Stimulated activated CD4-positive, alpha-beta T cell treated with anti-CD3 and anti-CD28 coated beads, Interleukin-4, amount 100 ng/mL, for 24 hours (primary cell): Measurements from ENCODE around the gene KIAA0513.
"Not testable (repeated sequence)": the region's sequence is repeated elsewhere in the genome, so short reads cannot be mapped to it uniquely, and the experiment has no call there.

ENCODE experiments used
- DNase-seq: peaks from one replicate; pipeline ENCODE4 v3.0.0-alpha.2; 2020

The KIAA0513 gene

DNA sequence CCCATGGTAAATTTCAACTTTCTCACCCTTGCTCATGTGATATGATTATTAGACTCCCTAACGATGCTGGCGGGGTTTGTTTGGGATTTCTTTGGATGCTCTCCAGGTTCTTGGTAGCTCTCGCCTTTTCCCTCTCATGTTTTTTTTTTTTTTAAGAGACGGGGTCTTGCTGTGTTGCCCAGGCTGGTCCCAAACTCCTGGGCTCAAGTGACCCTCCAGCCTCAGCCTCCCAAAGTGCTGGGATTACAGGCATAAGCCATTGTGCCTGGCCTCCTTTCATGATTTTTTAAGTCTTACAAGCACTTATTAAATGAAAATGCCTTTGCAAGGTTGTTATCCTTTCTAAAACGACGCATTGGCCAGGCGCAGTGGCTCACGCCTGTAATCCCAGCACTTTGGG lies 24.1 kb downstream of the KIAA0513 start:
- DNase-seq, result no peak

DNA sequence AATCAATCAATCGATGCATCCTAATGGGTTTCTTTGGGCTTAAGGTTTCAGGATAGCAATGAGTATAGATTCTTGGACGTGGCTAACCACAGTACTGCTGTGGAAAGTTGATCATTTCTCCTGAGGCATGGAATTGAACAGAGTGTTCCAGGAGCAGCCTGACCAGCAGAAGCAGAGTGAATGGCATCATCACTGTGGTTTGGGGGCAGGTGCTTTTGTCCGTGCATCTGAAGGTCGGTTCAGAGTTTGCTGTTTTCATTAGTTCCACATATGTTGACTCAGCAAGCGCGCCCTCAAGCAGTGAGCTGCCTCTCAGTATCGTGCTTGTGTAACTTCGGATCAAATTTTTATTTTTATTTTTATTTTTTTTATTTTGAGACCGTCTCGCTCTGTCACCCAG lies 24.9 kb downstream of the KIAA0513 start:
- no peak for DNase-seq

DNA sequence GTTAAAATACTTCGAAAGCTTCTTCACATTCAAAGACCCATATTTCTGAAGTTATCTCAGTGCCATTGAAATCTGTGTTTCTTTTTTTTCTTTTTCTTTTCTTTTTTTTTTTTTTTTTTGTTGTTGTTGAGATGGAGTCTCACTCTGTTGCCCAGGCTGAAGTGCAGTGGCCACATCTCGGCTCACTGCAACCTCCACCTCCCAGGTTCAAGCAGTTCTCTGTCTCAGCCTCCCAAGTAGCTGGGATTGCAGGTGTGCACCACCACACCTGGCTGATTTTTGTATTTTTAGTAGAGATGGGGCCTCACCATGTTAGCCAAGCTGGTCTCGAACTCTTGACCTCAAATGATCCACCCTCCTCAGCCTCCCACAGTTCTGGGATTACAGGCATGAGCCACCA lies 26.7 kb downstream of the KIAA0513 start:
- not testable (repeated sequence) for DNase-seq

DNA sequence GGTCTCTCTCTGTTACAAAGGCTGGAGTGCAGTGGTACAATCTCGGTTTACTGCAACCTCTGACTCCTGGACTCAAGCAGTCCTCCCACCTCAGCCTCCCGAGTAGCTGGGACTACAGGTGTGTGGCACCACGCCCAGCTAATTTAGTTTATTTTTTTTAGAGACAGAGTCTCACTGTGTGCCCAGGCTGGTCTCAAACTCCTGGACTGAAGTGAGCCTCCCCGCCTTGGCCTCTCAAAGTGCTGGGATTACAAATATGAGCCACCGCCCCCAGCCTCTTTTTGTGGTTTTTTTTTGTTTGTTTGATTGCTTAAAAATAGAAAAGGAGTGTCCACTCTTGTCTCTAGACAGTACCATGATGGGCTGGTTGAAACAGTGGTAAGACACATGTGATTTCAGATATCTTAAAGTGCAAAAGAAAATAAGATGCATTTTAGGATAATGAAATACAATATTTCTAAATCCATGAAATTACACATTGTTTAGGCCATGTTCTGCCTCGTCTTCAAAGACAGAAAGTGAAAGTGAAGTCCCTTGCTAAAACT lies 27.4 kb downstream of the KIAA0513 start:
- DNase-seq, result no peak

DNA sequence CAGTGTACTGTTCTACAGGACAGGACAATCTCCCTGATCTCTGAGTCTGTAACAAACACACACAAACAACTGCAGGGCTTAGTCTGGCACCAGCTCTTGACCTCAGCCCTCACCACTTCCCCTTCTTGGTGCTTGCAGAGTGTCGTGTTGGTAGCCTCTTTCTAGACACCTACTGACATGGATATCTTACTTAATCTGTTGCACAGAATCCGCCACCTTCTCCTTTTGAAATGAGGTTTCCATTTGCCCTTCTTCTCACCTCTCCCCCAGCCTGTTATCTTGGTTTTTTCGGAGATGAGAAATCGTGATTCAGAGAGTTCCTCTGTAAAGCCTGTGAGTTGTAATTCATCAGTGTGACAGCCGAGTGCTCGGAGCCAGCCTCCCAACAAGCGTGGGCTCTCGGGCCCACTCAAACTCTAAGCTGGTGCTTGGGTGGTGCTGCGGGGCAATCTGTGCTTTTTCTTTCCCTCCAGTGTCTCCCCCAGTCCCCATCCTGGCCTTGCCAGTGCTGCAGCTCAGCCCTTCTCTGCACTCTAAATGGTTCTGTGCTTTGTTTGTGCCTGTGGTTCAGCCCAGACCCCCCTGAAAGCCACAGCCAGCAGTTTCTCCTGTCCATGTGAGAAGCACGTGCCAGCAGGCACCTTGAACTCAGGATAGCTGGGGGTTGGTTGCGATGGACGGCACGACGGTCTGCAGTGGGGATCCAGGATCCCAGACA lies 28.1 kb downstream of the KIAA0513 start:
- DNase-seq, result peak; percentile 66

DNA sequence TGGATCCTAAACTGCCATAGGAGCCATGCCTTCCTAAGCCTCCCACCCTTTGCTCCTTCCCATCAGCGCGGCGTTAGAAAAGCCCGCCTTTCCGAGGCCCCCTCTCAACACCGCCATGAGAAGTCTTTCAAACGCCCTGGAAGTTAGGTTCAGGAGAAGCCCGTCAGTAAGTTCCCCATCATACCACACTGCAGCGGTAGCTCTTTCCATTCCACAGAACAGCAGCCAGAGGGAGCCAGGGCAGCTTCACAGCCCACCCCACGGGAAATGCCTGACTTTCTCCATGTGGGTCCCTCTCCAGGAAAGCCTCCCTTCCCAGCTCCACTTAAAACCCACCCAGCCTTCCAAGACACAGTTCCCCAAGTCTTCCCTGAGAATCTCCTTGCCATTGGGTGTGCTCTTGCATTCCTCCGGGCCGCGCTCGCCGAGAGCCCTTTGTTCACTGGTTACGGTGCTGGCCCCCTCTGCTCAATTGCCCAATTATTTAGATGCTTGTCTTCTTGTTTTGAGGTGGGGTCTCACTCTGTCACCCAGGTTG lies 28.7 kb downstream of the KIAA0513 start:
- no peak for DNase-seq

DNA sequence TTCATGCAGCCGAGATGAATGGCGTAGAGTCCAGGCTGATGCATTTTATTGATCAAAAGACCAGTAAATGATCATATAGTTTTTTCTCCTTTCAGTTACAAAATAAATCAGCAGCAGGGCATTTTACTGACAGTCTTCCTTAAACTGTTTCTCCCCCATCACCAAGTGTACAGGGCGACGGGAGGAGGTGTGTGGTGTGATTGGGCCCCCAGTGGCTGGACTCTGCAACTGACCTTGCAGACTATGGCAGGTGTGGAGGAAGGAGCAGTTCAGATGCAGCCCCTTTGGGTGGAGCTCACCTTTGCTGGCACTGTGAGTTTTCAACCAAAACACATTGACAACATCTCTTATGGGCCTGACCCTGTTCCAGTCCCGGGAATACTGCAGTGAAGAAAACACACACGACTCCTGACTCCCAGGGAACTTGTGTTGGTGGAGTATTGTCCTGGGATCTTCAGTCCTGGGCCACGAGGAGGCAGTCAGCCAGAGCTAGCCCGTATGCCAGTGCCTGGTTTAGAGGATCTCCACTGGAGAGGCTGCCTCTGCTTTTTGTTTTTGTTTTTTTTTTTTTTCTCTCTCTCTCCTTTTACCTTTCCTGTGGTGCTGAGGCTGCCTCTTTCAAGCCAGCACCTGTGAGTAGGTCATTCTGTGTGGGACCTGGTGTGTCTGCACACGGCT lies 29.8 kb downstream of the KIAA0513 start:
- no peak for DNase-seq

DNA sequence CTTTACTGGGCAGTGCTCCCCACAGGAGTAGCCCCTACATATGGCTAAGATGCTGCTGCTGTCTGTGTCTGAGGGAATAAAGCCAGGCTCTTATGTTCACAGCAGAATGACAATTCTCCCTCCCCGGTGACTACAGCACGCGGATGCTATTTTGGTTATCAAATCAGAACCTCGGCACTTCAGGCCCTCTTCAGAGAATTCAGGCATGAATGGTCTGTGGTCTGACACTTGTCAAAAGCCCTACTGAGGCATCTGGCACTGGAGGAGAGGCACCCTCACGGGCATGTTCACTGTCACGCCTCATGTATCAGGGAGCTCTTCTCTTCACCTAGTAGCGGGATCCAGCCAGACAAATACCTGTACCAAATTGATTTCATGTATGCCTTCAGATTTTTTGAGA lies 30.4 kb downstream of the KIAA0513 start:
- DNase-seq, result no peak

DNA sequence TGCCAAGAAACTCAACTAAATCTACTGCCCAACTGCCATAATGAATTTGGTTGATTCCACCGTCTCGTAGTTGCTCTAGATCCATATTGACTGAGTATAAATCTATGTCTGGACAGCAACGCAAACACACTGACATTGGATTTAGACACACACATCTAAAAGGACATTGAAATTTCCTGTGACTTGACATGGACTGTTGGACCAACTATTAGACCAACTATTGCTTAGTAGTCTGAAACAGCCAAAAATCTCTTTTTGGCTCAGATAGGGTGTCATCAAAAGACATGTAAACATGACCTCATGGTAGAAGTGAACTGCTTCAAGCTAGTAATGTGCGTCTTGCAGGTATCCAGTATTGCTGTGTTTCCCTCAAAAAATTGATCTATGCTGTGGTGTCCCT lies 31.3 kb downstream of the KIAA0513 start:
- no peak for DNase-seq

DNA sequence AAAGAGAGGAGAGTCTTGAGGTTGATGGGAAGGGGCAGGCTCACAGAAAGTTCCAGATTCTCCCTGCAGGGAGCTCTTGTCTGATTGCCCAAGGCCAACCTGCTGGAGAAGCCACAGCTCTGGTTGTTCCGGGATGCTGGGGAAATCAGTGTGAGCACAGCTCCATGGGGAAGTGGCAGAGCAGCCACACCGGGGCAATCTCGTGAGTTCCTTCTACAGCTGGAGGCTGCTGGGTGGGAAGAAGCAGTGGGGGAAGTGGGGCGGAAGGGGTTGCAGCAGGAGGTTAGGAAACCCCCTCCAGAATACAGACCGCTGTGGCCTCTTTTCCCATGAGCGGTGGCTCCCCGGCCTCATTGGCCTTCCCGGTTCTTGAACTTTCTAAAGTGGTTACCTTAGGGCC lies 34.0 kb downstream of the KIAA0513 start:
- no peak for DNase-seq

DNA sequence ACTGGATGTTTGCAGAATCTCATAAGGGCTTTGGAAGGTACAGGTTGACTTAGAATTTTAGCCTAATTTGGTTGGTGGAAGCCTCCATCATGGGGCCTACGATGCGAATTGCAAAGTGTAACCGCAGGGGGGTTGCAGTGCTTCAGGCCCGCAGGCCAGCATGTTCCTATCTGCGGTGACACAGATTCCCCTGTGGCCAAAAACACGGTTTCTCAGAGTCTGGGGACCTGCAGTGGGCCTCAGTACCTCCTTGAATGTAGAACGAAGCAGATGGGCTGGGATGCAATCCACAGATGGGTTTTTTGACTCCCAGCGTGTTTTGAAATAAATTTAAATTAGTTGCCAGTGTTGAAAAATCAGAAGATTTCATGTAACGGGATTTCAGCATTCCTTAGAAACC lies 34.7 kb downstream of the KIAA0513 start:
- no peak for DNase-seq

DNA sequence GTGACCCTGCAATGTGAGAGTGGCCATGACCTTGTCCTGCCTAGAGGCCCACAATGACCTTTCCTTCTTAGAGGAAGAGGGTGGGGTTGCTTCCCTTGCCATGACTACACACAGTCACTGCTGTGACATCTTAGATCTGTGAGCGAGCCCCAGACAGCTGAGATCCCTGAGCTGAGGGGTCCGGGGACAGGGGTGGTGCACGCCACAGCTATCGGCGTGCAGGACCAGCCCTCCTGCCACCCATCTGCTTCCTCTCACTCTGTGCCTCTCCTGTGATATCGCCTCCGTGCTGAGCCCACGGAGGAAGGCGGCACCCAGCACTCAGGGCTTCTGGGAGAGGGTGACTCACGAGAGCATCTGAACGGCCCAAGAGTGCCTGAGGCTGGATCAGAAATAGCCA lies 35.2 kb downstream of the KIAA0513 start:
- DNase-seq, result no peak

DNA sequence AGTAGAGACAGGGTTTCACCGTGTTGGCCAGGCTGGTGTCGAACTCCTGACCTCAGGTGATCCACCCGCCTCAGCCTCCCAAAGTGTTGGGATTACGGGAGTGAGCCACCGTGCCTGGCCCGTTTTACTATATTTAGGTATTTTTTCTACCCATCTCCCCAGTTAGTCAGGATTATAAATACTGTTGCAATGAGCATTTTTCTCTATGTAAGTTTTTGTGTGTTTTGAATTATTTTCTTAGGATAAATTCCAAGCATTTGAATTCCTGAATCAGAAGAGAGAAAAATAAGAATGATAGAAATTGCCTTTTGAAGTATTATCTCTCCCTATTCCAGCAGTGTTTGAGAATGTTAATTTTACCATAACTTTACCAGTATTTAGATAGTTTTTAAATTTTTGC lies 36.6 kb downstream of the KIAA0513 start:
- no peak for DNase-seq

DNA sequence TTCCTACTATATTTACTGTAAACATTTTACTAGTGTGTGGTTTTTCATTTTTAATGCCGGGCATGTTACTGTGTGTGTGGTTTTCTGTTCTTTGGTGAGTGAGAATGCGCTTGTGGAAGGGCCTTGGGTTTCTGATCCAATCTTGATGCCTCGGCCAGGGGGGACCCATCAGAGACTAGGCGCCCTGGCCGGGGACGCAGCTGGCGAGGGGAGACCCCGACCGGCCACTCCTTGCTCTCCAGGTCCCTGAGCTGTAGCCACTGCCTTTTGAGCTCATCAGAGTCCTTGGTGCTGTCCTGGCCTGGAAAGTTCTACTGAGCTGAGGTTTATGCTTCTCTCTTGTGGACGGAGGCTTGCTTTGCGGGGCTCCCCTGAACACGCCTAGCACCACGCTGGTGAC lies 37.5 kb downstream of the KIAA0513 start:
- no peak for DNase-seq

DNA sequence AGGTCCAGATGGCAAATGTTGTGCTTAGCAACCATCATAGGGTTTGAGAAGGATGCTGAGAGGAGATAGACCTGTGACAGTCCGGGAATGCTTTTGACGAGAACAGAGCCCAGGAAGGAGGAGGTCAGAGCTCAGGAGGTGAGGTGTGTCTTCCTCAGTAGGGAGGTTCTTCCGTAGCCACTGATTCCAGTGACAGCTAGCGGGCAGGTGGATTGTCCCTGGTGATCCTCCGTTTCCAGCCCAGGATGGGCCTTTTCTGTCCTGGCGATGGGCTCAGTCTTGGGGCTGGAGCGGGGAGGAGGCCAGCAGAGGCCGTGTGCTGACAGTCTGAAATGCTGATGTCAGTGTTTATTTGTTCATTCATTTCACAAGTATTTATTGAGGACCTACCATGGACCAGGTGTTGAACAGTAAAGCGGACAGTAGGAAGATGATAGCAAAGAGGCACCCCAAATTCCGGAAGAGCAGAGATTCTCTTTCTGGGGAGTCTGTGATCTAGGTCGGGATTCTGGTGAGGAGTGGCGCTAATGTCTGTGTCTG lies 38.8 kb downstream of the KIAA0513 start:
- DNase-seq, result no peak

DNA sequence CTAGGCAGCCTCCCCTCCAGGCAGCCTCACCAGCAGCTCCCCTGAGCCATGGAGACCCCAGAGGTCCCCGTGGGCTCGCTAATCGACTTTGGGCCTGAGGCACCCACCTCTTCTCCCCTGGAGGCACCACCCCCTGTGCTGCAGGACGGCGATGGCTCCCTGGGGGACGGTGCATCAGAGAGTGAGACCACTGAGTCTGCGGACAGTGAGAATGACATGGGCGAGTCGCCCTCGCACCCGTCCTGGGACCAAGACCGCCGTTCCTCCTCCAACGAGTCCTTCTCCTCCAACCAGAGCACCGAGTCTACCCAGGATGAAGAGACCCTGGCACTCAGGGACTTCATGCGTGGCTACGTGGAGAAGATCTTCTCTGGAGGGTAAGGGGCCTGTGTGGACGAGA lies 39.4 kb downstream of the KIAA0513 start:
- DNase-seq, result no peak

DNA sequence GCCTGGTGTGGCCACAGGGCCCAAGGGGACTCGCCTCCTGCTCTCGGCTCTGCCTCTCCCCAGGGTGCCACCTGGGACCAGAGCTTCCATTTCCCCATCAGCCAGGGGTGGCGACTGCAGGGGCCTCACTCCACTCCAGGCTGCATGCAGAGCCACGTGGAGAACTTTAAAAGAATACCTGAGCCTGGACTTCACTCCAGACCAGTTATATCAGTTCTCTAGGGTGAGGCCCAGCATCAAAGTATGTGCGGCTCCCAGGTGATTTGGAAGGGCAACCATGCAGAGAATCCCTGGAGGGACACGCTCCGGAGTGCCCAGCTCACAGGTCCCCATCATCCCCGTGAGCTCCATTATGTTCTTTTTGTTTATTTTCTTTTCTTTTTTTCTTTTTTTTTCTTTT lies 39.8 kb downstream of the KIAA0513 start:
- DNase-seq, result no peak

DNA sequence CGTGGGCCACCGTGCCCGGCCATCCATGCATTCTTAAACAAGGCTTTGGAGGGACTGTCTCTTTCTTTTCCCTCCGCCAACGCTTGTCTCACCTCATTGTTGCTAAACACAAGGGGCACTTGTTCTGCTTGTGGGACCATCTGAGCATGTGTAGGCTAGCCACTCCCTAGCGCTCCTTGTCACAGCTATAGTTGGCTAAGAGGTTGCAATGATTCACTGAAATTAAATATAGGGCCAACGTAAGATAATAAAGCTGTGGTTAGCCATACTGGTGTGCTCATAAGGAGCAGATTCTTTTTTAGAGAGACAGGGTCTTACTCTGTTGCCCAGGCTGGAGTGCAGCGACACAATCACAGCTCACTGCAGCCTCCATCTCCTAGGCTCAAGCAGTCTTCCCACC lies 41.2 kb downstream of the KIAA0513 start:
- no peak for DNase-seq

DNA sequence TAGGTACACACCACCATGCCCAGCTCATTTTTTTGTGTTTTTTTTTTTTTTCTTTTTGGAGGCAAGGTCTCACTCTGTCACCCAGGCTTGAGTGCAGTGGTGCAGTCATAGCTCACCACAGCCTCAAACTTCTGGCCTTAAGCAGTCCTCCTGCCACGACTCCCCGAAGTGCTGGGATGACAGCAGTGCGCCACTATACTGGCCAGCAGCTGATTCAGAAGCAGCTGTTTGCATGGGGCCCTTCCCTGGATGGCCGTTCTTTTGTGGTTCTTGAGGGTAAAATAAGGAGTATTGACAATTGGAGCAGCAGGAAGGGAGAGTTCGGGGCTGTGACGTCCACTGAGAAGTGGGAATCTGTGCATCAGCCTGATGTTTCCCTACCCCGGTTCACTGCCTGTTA lies 41.6 kb downstream of the KIAA0513 start:
- no peak for DNase-seq

DNA sequence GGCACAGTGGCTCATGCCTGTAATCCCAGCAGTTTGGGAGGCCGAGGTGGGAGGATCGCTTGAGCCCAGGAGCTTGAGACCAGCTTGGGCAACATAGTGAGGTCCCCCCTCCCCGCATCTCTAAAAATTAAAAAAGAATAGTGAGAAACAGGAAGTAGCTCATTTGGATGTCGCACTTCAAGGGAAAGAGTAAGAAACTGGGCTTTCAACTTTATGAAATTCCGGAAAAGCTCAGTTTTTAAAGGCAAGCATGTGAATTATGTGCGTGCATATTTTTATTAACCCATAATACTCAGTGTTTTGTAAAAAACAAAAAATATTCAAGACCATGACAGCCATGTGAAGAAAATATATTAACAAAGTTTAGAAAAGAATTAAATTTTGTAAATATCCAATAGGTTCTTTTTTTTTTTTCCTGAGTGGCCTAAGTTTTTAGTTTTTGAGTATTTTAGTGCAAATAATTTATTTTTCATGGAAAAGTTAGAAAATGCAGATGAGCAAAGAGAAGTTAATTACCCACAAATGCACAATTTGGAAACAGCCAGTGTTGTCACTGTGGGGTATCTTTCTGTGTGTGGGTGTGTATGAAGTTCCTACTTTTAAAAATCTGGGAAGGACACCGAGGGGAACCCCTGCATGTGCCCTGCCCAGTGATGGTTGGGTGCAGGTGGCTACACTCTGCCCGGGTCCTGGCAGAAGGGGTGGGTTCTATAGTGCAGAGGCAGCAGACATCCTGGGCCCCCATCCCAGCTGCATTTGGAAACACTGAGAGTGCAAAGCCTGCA lies 44.7 kb downstream of the KIAA0513 start:
- DNase-seq, result no peak

DNA sequence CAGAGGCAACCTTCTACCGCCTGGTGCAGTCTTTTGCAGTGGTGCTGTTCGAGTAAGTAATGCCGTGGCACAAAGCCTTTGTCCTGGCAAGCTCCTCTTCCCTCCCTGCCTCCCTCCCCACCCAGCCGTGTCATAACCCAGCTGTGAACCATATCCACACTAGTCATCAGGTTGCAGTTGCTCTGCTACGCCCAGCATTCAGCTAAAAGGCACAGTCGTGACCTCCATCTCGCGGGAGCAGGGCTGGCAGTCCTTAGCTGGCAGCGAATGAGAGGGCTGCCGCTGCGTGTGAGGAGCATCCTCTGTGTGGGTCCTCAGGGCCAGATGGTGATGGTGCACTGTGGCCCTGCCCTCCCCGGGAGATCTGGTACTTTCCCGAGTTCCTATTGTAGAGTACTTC lies 45.4 kb downstream of the KIAA0513 start:
- no peak for DNase-seq

DNA sequence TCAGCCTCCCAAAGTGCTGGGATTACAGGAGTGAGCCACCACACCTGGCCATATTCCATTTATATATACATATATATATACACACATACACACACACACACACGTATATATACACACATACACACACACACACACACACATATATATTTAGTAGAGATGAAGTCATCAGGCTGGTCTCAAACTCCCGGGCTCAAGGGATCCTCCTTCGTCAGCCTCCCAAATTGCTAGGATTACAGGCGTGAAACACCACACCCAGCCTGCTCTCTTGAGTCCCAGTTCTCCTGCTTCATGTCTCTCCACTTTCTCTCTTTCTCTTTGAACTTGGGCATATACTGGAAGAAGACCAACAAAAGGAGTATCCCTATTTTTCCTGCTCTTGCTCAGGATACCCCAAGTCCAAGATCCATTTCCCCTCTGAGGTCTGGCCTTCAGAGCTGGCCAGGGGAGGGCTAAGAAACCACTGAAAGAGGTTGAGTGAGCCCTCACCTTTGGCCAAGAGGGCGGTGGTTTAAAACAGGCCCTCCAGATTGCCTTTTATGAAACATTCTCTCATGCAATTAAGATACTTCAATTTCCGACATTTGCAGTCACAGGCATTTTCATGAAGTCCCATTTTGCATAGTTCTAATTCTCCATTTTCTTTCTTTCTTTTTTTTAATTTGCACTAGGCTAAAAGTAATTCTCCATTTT lies 46.8 kb downstream of the KIAA0513 start:
- no peak for DNase-seq
